IMR-90 (cell line): ENCODE results near the gene ERMARD. TPM values are rescaled to one million over a fixed set of nuclear protein-coding genes. Genes with fewer than 3 reads are reported as not detected.

Source experiments
- ATAC-seq: fragments of 200-7000 bp; cut with Tn5 transposase; 2 replicates; pipeline ENCODE4 v1.9.1; 2020; ENCODE audit warnings: low read depth, mild to moderate bottlenecking, moderate library complexity
- BruUV-seq: library from RNA; stranded (reverse); fragments of 400-500 nt; replicated peaks from 2 replicates; lab custom pipeline; 2021; lab: Mats Ljungman, UMichigan
- CTCF ChIA-PET: fragments of 300-600 bp; formaldehyde crosslinking; extraction: SDS; loops from one replicate; lab custom pipeline; 2021; ENCODE audit warnings: antibody characterized with exemption; lab: Yijun Ruan, JAX
- POLR2A ChIA-PET: fragments of 300-600 bp; sonication (Branson Sonifier 250); formaldehyde crosslinking; loops from one replicate; lab custom pipeline; 2022; ENCODE audit warnings: antibody characterized with exemption; ENCODE audit not compliant: unreplicated experiment; lab: Charles Lee
- DNase-seq: peaks from one replicate; pipeline ENCODE4 v3.0.0; 2013
- H2AFZ ChIP-seq: replicated peaks from 2 replicates; pipeline ENCODE3; 2013; ENCODE audit warnings: low read length, mild to moderate bottlenecking; ENCODE audit not compliant: poor library complexity
- H2AK5ac ChIP-seq: 2 replicates; pipeline ENCODE4 v1.6.1; 2013; ENCODE audit warnings: low read depth, low read length, inconsistent platforms
- H2AK9ac ChIP-seq: replicated peaks from 2 replicates; pipeline ENCODE3; 2013; ENCODE audit warnings: mild to moderate bottlenecking, low read depth, low read length, moderate library complexity; ENCODE audit not compliant: poor library complexity
- H2BK120ac ChIP-seq: 2 replicates; pipeline ENCODE4 v1.6.1; 2013; ENCODE audit warnings: low read depth, low read length, inconsistent platforms
- H2BK15ac ChIP-seq: 3 replicates; pipeline ENCODE4 v1.6.1; 2013; ENCODE audit warnings: low read depth, low read length, inconsistent platforms
- H2BK20ac ChIP-seq: 2 replicates; pipeline ENCODE4 v1.6.1; 2013; ENCODE audit warnings: low read depth, mild to moderate bottlenecking, inconsistent platforms, low read length, moderate library complexity
- H2BK5ac ChIP-seq: 2 replicates; pipeline ENCODE4 v1.6.1; 2013; ENCODE audit warnings: mild to moderate bottlenecking, low read depth, low read length, inconsistent platforms; ENCODE audit not compliant: poor library complexity, severe bottlenecking
- H3K14ac ChIP-seq: replicated peaks from 2 replicates; pipeline ENCODE4 v1.6.1; 2013; ENCODE audit warnings: low read depth, low read length, inconsistent platforms
- H3K18ac ChIP-seq: 2 replicates; pipeline ENCODE4 v1.6.1; 2013; ENCODE audit warnings: low read depth, low read length, control low read depth
- H3K23ac ChIP-seq: 2 replicates; pipeline ENCODE4 v1.6.1; 2013; ENCODE audit warnings: low read depth, low read length, inconsistent platforms
- H3K27ac ChIP-seq: 2 replicates; pipeline ENCODE4 v1.5.1; 2013; ENCODE audit warnings: mild to moderate bottlenecking, control low read depth, low read length; ENCODE audit not compliant: insufficient read depth
- H3K27me3 ChIP-seq: 2 replicates; pipeline ENCODE4 v1.6.1; 2013; ENCODE audit warnings: low read length; ENCODE audit not compliant: control insufficient read depth, insufficient read depth
- H3K36me3 ChIP-seq: 2 replicates; pipeline ENCODE4 v1.6.1; 2013; ENCODE audit warnings: low read length, mixed read lengths; ENCODE audit not compliant: control insufficient read depth, insufficient read depth
- H3K4ac ChIP-seq: 2 replicates; pipeline ENCODE4 v1.6.1; 2013; ENCODE audit warnings: low read depth, low read length, inconsistent platforms
- H3K4me1 ChIP-seq: 2 replicates; pipeline ENCODE4 v1.6.1; 2013; ENCODE audit warnings: low read length, mixed read lengths; ENCODE audit not compliant: control insufficient read depth, insufficient read depth
- H3K4me2 ChIP-seq: 2 replicates; pipeline ENCODE4 v1.6.1; 2013; ENCODE audit warnings: low read depth, mild to moderate bottlenecking, control low read depth, low read length, moderate library complexity
- H3K4me3 ChIP-seq: 2 replicates; pipeline ENCODE4 v1.5.1; 2013; ENCODE audit warnings: low read depth, mild to moderate bottlenecking, control low read depth, low read length, moderate library complexity; ENCODE audit not compliant: insufficient read depth
- H3K56ac ChIP-seq: 2 replicates; pipeline ENCODE4 v1.6.1; 2013; ENCODE audit warnings: low read length, inconsistent platforms; ENCODE audit not compliant: insufficient read depth; ENCODE audit errors: extremely low read depth
- H3K79me1 ChIP-seq, 2 experiments: 2 replicates each; pipeline ENCODE4 v1.6.1; 2013; ENCODE audit warnings: low read length in 2 of 2, inconsistent platforms in 1 of 2, low read depth in 1 of 2
- H3K9ac ChIP-seq: 2 replicates; pipeline ENCODE4 v1.6.1; 2013; ENCODE audit warnings: low read depth, low read length, control low read depth
- H3K9me1 ChIP-seq: 2 replicates; pipeline ENCODE4 v1.6.1; 2013; ENCODE audit warnings: low read length, inconsistent platforms; ENCODE audit not compliant: insufficient read depth
- H3K9me3 ChIP-seq: 2 replicates; pipeline ENCODE4 v1.6.1; 2013; ENCODE audit warnings: low read length; ENCODE audit not compliant: control insufficient read depth, insufficient read depth
- H4K20me1 ChIP-seq: 2 replicates; pipeline ENCODE4 v1.6.1; 2013; ENCODE audit warnings: low read length, inconsistent platforms; ENCODE audit not compliant: insufficient read depth
- H4K5ac ChIP-seq: 2 replicates; pipeline ENCODE4 v1.6.1; 2013; ENCODE audit warnings: mild to moderate bottlenecking, low read depth, low read length, control low read depth
- H4K8ac ChIP-seq, 2 experiments: 2 replicates each; pipeline ENCODE4 v1.6.1; 2013; ENCODE audit warnings: low read depth in 2 of 2, low read length in 2 of 2, control low read depth in 1 of 2, inconsistent platforms in 1 of 2
- H4K91ac ChIP-seq: 2 replicates; pipeline ENCODE4 v1.6.1; 2013; ENCODE audit warnings: low read depth, low read length, inconsistent platforms; ENCODE audit not compliant: insufficient read depth
- FOS ChIP-seq: fragments of 150-350 bp; IDR thresholded peaks from 2 replicates; pipeline ENCODE4 v1.6.1; 2016; ENCODE audit warnings: low read depth, low read length
- RCOR1 ChIP-seq: IDR thresholded peaks from 2 replicates; pipeline ENCODE4 v1.6.1; 2012; ENCODE audit warnings: mild to moderate bottlenecking, low read length, improper control_type of control experiment; ENCODE audit not compliant: insufficient replicate concordance
- RFX5 ChIP-seq: IDR thresholded peaks from 2 replicates; pipeline ENCODE4 v1.8.0; 2012; ENCODE audit warnings: low read depth, mild to moderate bottlenecking, low read length, moderate library complexity
- WGBS, 2 experiments: methylation state at CpG; one replicate each; pipeline versions ENCODE4 v1.1.5 to v1.1.7; 2013; ENCODE audit warnings: missing lambda C conversion rate in 2 of 2; ENCODE audit not compliant: insufficient read length in 1 of 2; ENCODE audit errors: extremely low coverage in 2 of 2; 5-methylcytosine and 5-hydroxymethylcytosine counted together
- dilution Hi-C: fragments of 300-500 bp; cut with HindIII; formaldehyde crosslinking; loops from one replicate; pipeline ENCODE4 v1.14.3; 2018; ENCODE audit warnings: low sequenced_read_pairs; ENCODE audit not compliant: unreplicated experiment
- in situ Hi-C: fragments of 300-500 bp; cut with MboI; formaldehyde crosslinking; loops from 3 replicates; pipeline ENCODE4 v1.14.3; 2019; ENCODE audit warnings: low sequenced_read_pairs, inconsistent platforms, mixed read lengths
- intact Hi-C: fragments of 100-400 bp; cut with micrococcal nuclease; formaldehyde crosslinking; loops from 2 replicates; pipeline ENCODE4 v1.10.0; 2022
- polyA plus RNA-seq, 3 experiments: library from polyadenylated mRNA; depleted of rRNA; stranded (reverse); fragments of >200 nt; gene quantifications; 2 replicates each; pipeline ENCODE4 v1.2.3, GENCODE V29; 2012; ENCODE audit warnings: low replicate concordance in 1 of 3
- total RNA-seq: library from RNA; depleted of rRNA; stranded (reverse); fragments of >200 nt; gene quantifications from 2 replicates; pipeline ENCODE4 v1.2.3, GENCODE V29; 2012

Gene ERMARD
- total and polyA plus RNA-seq, 2 of the 4 experiments (the other 2 are of a cell fraction): 15.1 to 25.4 TPM

- Histone ChIP-seq H3K4me3 (no peak overlapping the region), H3K23ac (no peak overlapping the region), H3K4me2 (no peak overlapping the region), H3K9me3 (no peaks in the 10 kb centered on the region), H2BK20ac (no peak overlapping the region), H2AK9ac (no peak overlapping the region), H4K20me1 (no peaks in the 10 kb centered on the region), H2BK5ac (no peak overlapping the region), H3K4ac (no peak overlapping the region), H3K4me1 (peaks cover 8% of the 10 kb centered on the region; the same call in 1 of the 2 replicates), H3K27me3 (peaks cover 27% of the 10 kb centered on the region), H3K14ac (no peak overlapping the region), H3K18ac (no peak overlapping the region), H2AK5ac (no peak overlapping the region), H2BK120ac (no peak overlapping the region), H3K56ac (no peak overlapping the region), H3K9ac (no peak overlapping the region), H3K27ac (no peak overlapping the region), H4K5ac (no peak overlapping the region), H2BK15ac (no peak overlapping the region), H3K36me3 (no peaks in the 10 kb centered on the region), H3K9me1 (no peaks in the 10 kb centered on the region), H3K79me1 (no peaks in the 10 kb centered on the region), H2AFZ (no peak overlapping the region), H4K91ac (no peak overlapping the region), H4K8ac (no peak overlapping the region)
- no TSS peak for BruUV-seq
- 63% methylated on average over 4 of the region's 7 CpGs; no CpG with 5 or more reads in 1 of the 2 experiments for WGBS, 2 experiments
- ChIA-PET POLR2A (no interaction called here), CTCF (interaction anchor here (0.8 to 3.5 kb wide), 4 partner anchors 15 to 724 kb away, joined by 3 to 18 read pairs (median 8); no protein-coding TSS in a partner anchor)
- dilution Hi-C loops: no loop called here
- no peak for ATAC-seq
- TF ChIP-seq FOS: no peak
- no peak for TF ChIP-seq RCOR1
- TF ChIP-seq RFX5: no peak
- in situ Hi-C loops: no loop called here
- no peak for DNase-seq
- intact Hi-C loops: no loop called here
Measured at GRCh38 chr6:169805242-169805838, 53.9 kb downstream of the ERMARD start.
